Measurements from ENCODE around the gene GRID2.

DNA sequence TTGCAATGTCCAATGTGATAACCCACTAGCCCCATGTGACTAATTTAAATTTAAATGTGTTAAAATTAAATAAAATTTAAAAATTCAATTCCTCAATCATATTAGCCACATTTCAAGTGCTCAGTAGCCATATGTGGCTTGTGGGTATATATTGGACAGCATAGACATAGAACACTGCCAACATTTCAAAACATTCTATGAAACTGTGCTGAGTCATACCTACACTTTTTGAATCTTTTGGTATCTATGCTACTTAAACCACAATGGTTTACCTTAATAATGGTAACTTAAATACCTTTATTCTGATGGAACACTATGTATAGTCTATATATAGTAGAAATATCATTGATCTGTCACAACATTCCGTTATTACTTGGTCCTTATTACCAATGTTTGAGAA lies 1301.4 kb downstream of the GRID2 start:
- no peak for TF ChIP-seq NFE2 (CRISPR knock-in tag; IDR thresholded peaks at IDR 0.05)
- TF ChIP-seq TBP (CRISPR knock-in tag; IDR thresholded peaks at IDR 0.05): no peak
- no peak for TF ChIP-seq SIN3A (IDR thresholded peaks at IDR 0.05; ENCODE audit: borderline replicate concordance, low read depth, low read length)
- TF ChIP-seq HMG20A (CRISPR knock-in tag; IDR thresholded peaks at IDR 0.05; ENCODE audit: borderline replicate concordance): no peak
- TF ChIP-seq ZFP37 (CRISPR knock-in tag; IDR thresholded peaks at IDR 0.05; ENCODE audit: borderline replicate concordance): no peak
- no peak for TF ChIP-seq NFKB2 (CRISPR knock-in tag; IDR thresholded peaks at IDR 0.05; ENCODE audit: borderline replicate concordance)
- no peak for TF ChIP-seq FOSL1 (CRISPR knock-in tag; IDR thresholded peaks at IDR 0.05; ENCODE audit: borderline replicate concordance)
- no peak for TF ChIP-seq KAT8 (CRISPR knock-in tag; IDR thresholded peaks at IDR 0.05)
- TF ChIP-seq ONECUT2 (CRISPR knock-in tag; IDR thresholded peaks at IDR 0.05): no peak
- TF ChIP-seq, protein P1, sequence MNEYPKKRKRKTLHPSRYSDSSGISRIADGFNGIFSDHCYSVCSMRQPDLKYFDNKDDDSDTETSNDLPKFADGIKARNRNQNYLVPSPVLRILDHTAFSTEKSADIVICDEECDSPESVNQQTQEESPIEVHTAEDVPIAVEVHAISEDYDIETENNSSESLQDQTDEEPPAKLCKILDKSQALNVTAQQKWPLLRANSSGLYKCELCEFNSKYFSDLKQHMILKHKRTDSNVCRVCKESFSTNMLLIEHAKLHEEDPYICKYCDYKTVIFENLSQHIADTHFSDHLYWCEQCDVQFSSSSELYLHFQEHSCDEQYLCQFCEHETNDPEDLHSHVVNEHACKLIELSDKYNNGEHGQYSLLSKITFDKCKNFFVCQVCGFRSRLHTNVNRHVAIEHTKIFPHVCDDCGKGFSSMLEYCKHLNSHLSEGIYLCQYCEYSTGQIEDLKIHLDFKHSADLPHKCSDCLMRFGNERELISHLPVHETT (CRISPR knock-in tag; conservative IDR thresholded peaks at IDR 0.05): no peak
- TF ChIP-seq FOXA1 (IDR thresholded peaks at IDR 0.05): no peak
- no peak for TF ChIP-seq FOXA1 (CRISPR knock-in tag; IDR thresholded peaks at IDR 0.05)
- TF ChIP-seq, protein P2, sequence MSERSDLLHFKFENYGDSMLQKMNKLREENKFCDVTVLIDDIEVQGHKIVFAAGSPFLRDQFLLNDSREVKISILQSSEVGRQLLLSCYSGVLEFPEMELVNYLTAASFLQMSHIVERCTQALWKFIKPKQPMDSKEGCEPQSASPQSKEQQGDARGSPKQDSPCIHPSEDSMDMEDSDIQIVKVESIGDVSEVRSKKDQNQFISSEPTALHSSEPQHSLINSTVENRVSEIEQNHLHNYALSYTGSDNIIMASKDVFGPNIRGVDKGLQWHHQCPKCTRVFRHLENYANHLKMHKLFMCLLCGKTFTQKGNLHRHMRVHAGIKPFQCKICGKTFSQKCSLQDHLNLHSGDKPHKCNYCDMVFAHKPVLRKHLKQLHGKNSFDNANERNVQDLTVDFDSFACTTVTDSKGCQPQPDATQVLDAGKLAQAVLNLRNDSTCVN (CRISPR knock-in tag; IDR thresholded peaks at IDR 0.05; ENCODE audit: borderline replicate concordance): no peak
- no peak for TF ChIP-seq ZBTB1 (CRISPR knock-in tag; IDR thresholded peaks at IDR 0.05; ENCODE audit: borderline replicate concordance)

All from HepG2 (cell line).